Activated T-helper 1 cell treated with anti-CD3 and anti-CD28 coated beads, Interleukin-12 subunit alpha, Interleukin-12 subunit beta, Interleukin-2, Interleukin-4 antibody, amounts not matched to agents 30 ng/mL and 10 ng/mL and 1 ng/mL, durations not matched to agents 14 hours and 24 hours and 36 hours (primary cell): ENCODE measurements around the gene PTPRF. TPM values are rescaled to one million over a fixed set of nuclear protein-coding genes. Genes with fewer than 3 reads are reported as not detected.
A peak's percentile ranks its signal among the peaks of the same experiment; 100 is the strongest.

ENCODE experiments used
- DNase-seq: peaks from one replicate; pipeline ENCODE4 v3.0.0; 2021; ENCODE audit warnings: low spot score
- H3K27ac Mint-ChIP-seq: one replicate; pipeline ENCODE4 v1.8.0; 2021; ENCODE audit warnings: mild to moderate bottlenecking, mixed read lengths
- H3K27me3 Mint-ChIP-seq: one replicate; pipeline ENCODE4 v1.8.0; 2022; ENCODE audit warnings: mild to moderate bottlenecking, moderate library complexity, mixed read lengths; ENCODE audit not compliant: insufficient read depth
- H3K36me3 Mint-ChIP-seq: one replicate; pipeline ENCODE4 v1.8.0; 2021; ENCODE audit warnings: low read depth, mixed read lengths
- H3K4me1 Mint-ChIP-seq: one replicate; pipeline ENCODE4 v1.8.0; 2021; ENCODE audit warnings: low read depth, mixed read lengths
- H3K4me3 Mint-ChIP-seq: one replicate; pipeline ENCODE4 v1.8.0; 2021; ENCODE audit warnings: mild to moderate bottlenecking, moderate library complexity, mixed read lengths
- H3K9me3 Mint-ChIP-seq: one replicate; pipeline ENCODE4 v1.8.0; 2021; ENCODE audit warnings: mixed read lengths
- intact Hi-C: fragments of 100-400 bp; cut with micrococcal nuclease; formaldehyde crosslinking; loops from one replicate; pipeline ENCODE4 v1.15.1; 2024
- total RNA-seq: library from RNA; stranded (reverse); gene quantifications from 2 replicates; pipeline ENCODE4 v1.2.3, GENCODE V29; 2022

Gene PTPRF
- total RNA-seq, 1 donor from 2014 or later: 0.93 TPM

GRCh38 chr1:43521078-43521477 lies 9.6 kb upstream of the PTPRF start:
- H3K4me1 Mint-ChIP-seq: no peaks in the 10 kb centered on the region
- H3K36me3 Mint-ChIP-seq: no peaks in the 10 kb centered on the region
- no peak overlapping the region for H3K4me3 Mint-ChIP-seq
- H3K27ac Mint-ChIP-seq: no peak overlapping the region
- H3K27me3 Mint-ChIP-seq: peaks cover 21% of the 10 kb centered on the region
- H3K9me3 Mint-ChIP-seq: no peaks in the 10 kb centered on the region
- intact Hi-C loops: no loop called here
- no peak for DNase-seq

GRCh38 chr1:43521756-43522155 lies 8.9 kb upstream of the PTPRF start:
- intact Hi-C loops: no loop called here
- Mint-ChIP-seq H3K27ac (no peak overlapping the region), H3K9me3 (no peaks in the 10 kb centered on the region), H3K4me1 (no peaks in the 10 kb centered on the region), H3K36me3 (no peaks in the 10 kb centered on the region), H3K4me3 (no peak overlapping the region), H3K27me3 (peaks cover 21% of the 10 kb centered on the region)
- no peak for DNase-seq

DNA sequence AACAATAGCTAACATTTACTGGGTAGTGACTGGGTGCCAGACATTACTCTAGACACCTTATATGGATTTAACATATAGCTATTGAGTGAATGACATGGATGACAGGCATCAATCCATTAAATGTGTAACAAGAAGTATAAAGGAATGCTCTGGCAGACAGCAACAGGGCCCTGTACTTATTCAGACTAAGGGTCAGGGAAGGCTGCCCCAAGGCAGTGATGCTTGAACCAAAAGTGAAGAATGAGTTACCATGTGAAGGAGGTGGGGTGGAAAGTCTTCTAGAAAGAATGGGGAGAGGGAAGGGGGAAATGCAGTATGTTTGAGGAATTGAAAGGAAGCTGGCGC lies 8.3 kb upstream of the PTPRF start:
- H3K9me3 Mint-ChIP-seq: no peaks in the 10 kb centered on the region
- H3K4me3 Mint-ChIP-seq: no peak overlapping the region
- H3K4me1 Mint-ChIP-seq: no peaks in the 10 kb centered on the region
- peaks cover 21% of the 10 kb centered on the region for H3K27me3 Mint-ChIP-seq
- intact Hi-C loops: no loop called here
- no peak for DNase-seq
- H3K27ac Mint-ChIP-seq: no peak overlapping the region
- no peaks in the 10 kb centered on the region for H3K36me3 Mint-ChIP-seq

DNA sequence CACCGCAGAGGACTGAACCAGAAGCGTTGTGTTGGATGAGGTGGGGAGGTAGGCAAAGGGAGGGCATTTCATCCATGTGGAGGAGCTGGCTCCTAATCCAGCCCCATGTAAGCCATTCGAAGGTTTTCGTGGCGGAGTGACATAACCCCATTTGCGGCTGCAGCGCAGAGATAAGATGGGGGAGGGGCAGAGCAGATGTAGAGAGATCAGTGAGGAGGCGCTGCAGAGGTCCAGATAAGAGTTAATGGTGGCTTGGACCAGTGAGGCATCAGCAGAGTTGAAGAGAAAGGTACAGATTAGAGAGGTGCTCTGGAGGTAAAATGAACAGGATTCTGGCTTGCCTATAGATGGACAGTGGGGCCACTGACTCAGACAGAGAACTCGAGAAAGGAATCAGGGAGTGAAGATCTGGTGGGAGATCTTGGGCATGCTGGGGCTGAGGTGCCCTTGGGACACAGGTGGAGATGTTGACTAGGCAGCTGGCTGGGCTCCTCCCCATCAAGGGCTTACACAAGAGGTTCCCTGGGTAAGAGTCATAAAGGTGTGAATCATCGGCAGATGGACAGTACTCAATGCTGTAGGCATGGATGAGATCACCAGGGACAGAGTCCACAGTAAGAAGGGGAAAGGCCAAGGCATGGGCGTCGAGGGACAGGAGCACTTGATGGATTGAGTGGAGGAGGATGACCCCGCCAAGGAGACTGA lies 7.8 kb upstream of the PTPRF start:
- no peaks in the 10 kb centered on the region for H3K9me3 Mint-ChIP-seq
- no peaks in the 10 kb centered on the region for H3K4me1 Mint-ChIP-seq
- no peak overlapping the region for H3K27ac Mint-ChIP-seq
- no peaks in the 10 kb centered on the region for H3K36me3 Mint-ChIP-seq
- DNase-seq: no peak
- intact Hi-C loops: no loop called here
- peaks cover 21% of the 10 kb centered on the region for H3K27me3 Mint-ChIP-seq
- H3K4me3 Mint-ChIP-seq: no peak overlapping the region

- intact Hi-C loops: no loop called here
- no peak overlapping the region for H3K27ac Mint-ChIP-seq
These were observed 5.9 kb upstream of the PTPRF start for GRCh38 chr1:43524804-43525203.

GRCh38 chr1:43526002-43526401 lies 4.7 kb upstream of the PTPRF start:
- peaks cover 17% of the 10 kb centered on the region for H3K4me1 Mint-ChIP-seq
- no peak for DNase-seq
- peaks cover 30% of the 10 kb centered on the region for H3K27me3 Mint-ChIP-seq
- H3K36me3 Mint-ChIP-seq: no peaks in the 10 kb centered on the region
- intact Hi-C loops: no loop called here
- H3K27ac Mint-ChIP-seq: no peak overlapping the region
- no peak overlapping the region for H3K4me3 Mint-ChIP-seq
- H3K9me3 Mint-ChIP-seq: no peaks in the 10 kb centered on the region

More at GRCh38 chr1:43524804-43525203, 5.9 kb upstream of the PTPRF start:
- Mint-ChIP-seq H3K4me1 (peaks cover 8% of the 10 kb centered on the region), H3K27me3 (peaks cover 27% of the 10 kb centered on the region), H3K9me3 (no peaks in the 10 kb centered on the region), H3K36me3 (no peaks in the 10 kb centered on the region), H3K4me3 (no peak overlapping the region)
- no peak for DNase-seq

- Mint-ChIP-seq H3K4me1 (peaks cover 21% of the 10 kb centered on the region), H3K27ac (no peak overlapping the region), H3K36me3 (peaks cover 3% of the 10 kb centered on the region), H3K27me3 (peaks cover 35% of the 10 kb centered on the region), H3K4me3 (no peak overlapping the region), H3K9me3 (no peaks in the 10 kb centered on the region)
- DNase-seq: no peak
- intact Hi-C loops: no loop called here
These were observed 3.4 kb upstream of the PTPRF start for GRCh38 chr1:43527111-43527878.

DNA sequence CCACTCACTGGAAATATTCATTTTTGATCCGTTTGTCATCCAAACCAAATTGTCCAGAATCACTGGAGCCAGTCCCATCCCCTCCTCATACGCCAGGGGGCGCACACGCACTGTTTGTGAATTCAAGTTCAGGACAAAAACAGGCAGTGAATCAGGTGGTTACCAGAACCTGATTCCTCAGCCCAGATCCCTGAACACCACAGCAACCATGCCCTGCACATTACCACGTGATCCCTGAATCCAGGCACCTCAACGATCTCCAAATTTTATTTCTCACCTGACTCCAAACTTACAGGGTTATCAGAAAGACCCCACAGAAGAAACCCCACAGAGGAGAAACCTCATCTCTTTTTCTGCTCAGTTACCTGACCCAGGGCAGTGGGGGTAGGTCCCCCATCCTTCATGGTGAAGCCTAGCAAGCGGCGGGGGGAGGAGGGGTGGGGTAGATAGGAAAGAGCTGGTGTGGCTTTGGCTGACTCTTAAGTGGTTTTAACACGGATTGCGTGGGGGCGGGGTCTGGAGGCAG lies 1.4 kb upstream of the PTPRF start:
- intact Hi-C loops: loop anchor here (1.0 kb wide), 7 partner anchors 36 to 518 kb away; partner anchors contain the start of genes KDM4A and ST3GAL3
- Mint-ChIP-seq H3K9me3 (no peaks in the 10 kb centered on the region), H3K27ac (no peak overlapping the region), H3K4me1 (peaks cover 21% of the 10 kb centered on the region), H3K4me3 (peak overlapping the region; percentile 34), H3K36me3 (peaks cover 3% of the 10 kb centered on the region), H3K27me3 (peaks cover 41% of the 10 kb centered on the region)
- DNase-seq: peak; percentile 64

- peaks cover 21% of the 10 kb centered on the region for H3K4me1 Mint-ChIP-seq
- H3K27me3 Mint-ChIP-seq: peaks cover 41% of the 10 kb centered on the region
- H3K9me3 Mint-ChIP-seq: no peaks in the 10 kb centered on the region
- no peak for DNase-seq
- H3K36me3 Mint-ChIP-seq: peaks cover 3% of the 10 kb centered on the region
- H3K4me3 Mint-ChIP-seq: peak overlapping the region; percentile 86
- H3K27ac Mint-ChIP-seq: peak overlapping the region; percentile 67
- intact Hi-C loops: loop anchor here (2.0 kb wide), 1 partner anchor 415 kb away; the partner anchor contains the start of gene IPO13
These were observed 623 bp downstream of the PTPRF start for GRCh38 chr1:43531107-43531905.

GRCh38 chr1:43531906-43532584 lies 1.4 kb downstream of the PTPRF start:
- H3K4me1 Mint-ChIP-seq: peaks cover 21% of the 10 kb centered on the region
- peaks cover 3% of the 10 kb centered on the region for H3K36me3 Mint-ChIP-seq
- H3K9me3 Mint-ChIP-seq: no peaks in the 10 kb centered on the region
- H3K4me3 Mint-ChIP-seq: peak overlapping the region; percentile 86
- peak overlapping the region; percentile 67 for H3K27ac Mint-ChIP-seq
- peaks cover 41% of the 10 kb centered on the region for H3K27me3 Mint-ChIP-seq
- intact Hi-C loops: loop anchor here (2.0 kb wide), 1 partner anchor 415 kb away; the partner anchor contains the start of gene IPO13
- DNase-seq: no peak

GRCh38 chr1:43532716-43533115 lies 2.0 kb downstream of the PTPRF start:
- no peaks in the 10 kb centered on the region for H3K9me3 Mint-ChIP-seq
- H3K4me1 Mint-ChIP-seq: peaks cover 21% of the 10 kb centered on the region
- H3K36me3 Mint-ChIP-seq: peaks cover 3% of the 10 kb centered on the region
- intact Hi-C loops: no loop called here
- peak overlapping the region; percentile 86 for H3K4me3 Mint-ChIP-seq
- peak overlapping the region; percentile 62 for H3K27ac Mint-ChIP-seq
- peaks cover 41% of the 10 kb centered on the region for H3K27me3 Mint-ChIP-seq
- DNase-seq: no peak

- Mint-ChIP-seq H3K36me3 (peaks cover 3% of the 10 kb centered on the region), H3K27me3 (peaks cover 39% of the 10 kb centered on the region), H3K27ac (no peak overlapping the region), H3K4me3 (no peak overlapping the region), H3K4me1 (peaks cover 21% of the 10 kb centered on the region), H3K9me3 (no peaks in the 10 kb centered on the region)
- intact Hi-C loops: no loop called here
- no peak for DNase-seq
These were observed 2.9 kb downstream of the PTPRF start for GRCh38 chr1:43533584-43533983.
